Measurements from ENCODE around the gene RAD51AP2. TPM values are rescaled to one million over a fixed set of nuclear protein-coding genes. Genes with fewer than 3 reads are reported as not detected.

The RAD51AP2 gene
- total and polyA plus RNA-seq, 2 of the 8 experiments (the other 6 are each of a cell fraction or from before 2014, with no cell fraction given): 0.02 to 0.20 TPM

DNA sequence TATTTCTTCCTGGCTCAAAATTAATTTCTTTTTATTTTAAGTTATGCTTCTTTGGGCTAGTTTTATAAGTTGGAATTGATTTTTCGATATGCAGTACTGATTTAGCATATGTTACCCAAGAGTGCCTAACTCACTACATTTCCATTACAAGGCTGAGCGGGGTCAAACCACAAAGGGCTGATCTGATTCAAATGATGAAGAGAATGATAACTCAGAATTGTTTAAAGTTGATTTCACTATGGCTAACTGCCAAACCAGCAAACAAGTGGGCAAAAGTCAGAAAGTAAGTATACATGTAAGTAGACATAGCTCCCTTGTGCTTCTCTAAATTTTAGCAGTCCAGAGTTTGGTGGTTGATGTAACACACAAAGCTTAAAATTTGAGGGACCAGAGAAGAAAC lies 35.6 kb downstream of the RAD51AP2 start (continued):
- no peak for TF ChIP-seq CHD1 (IDR thresholded peaks at IDR 0.05; ENCODE audit: low read depth, low read length)
- TF ChIP-seq, protein P1, sequence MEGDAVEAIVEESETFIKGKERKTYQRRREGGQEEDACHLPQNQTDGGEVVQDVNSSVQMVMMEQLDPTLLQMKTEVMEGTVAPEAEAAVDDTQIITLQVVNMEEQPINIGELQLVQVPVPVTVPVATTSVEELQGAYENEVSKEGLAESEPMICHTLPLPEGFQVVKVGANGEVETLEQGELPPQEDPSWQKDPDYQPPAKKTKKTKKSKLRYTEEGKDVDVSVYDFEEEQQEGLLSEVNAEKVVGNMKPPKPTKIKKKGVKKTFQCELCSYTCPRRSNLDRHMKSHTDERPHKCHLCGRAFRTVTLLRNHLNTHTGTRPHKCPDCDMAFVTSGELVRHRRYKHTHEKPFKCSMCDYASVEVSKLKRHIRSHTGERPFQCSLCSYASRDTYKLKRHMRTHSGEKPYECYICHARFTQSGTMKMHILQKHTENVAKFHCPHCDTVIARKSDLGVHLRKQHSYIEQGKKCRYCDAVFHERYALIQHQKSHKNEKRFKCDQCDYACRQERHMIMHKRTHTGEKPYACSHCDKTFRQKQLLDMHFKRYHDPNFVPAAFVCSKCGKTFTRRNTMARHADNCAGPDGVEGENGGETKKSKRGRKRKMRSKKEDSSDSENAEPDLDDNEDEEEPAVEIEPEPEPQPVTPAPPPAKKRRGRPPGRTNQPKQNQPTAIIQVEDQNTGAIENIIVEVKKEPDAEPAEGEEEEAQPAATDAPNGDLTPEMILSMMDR (IDR thresholded peaks at IDR 0.05; ENCODE audit: control extremely low read depth in 1 of 3, insufficient read depth in 1 of 3, low read depth in 1 of 3, low read length in 3 of 3): no peak
- no peak for TF ChIP-seq SP1 (IDR thresholded peaks at IDR 0.05; ENCODE audit: low read depth, low read length)
- no peak for TF ChIP-seq RBBP5 (IDR thresholded peaks at IDR 0.05; ENCODE audit: borderline replicate concordance, low read depth, low read length)

Data from H1 (cell line).